ENCODE results near the gene RSPO4. TPM values are rescaled to one million over a fixed set of nuclear protein-coding genes. Genes with fewer than 3 reads are reported as not detected.

The RSPO4 gene
- total and polyA plus RNA-seq, 9 of the 15 experiments (the other 6 are each of a cell fraction or from before 2014, with no cell fraction given) = 0.04 to 0.34 TPM; not detected in 7

DNA sequence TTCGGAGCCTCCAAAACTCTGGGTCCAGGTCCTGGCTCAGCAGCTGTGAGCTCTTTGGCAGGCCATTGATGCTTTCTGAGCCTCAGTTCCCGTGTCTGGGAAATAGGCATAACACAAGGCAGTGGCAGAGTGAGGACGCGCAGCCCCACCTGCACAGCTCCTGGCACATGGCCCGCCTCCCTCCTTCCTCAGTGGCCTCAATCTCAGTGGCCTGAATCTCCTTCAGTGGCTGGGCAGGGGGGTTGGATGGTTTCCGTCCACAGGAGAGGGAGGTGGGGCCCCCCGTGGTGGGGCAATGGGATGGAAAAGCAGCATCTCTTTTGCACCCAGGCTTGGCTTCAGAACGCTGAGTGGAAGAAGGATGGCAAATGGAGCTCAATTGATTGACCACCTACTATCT, 5.1 kb downstream of the RSPO4 start (continued):
- TF ChIP-seq ZNF347 (CRISPR knock-in tag; IDR thresholded peaks at IDR 0.05; ENCODE audit: low read depth) (no peak), RFX1 (IDR thresholded peaks at IDR 0.05) (no peak), BRCA1 (IDR thresholded peaks at IDR 0.05) (no peak), BRCA1 (CRISPR knock-in tag; IDR thresholded peaks at IDR 0.05) (no peak), NR2C1 (IDR thresholded peaks at IDR 0.05) (no peak), NR2C1 (tag; IDR thresholded peaks at IDR 0.05) (no peak), TAL1 (IDR thresholded peaks at IDR 0.05) (no peak), SAFB (IDR thresholded peaks at IDR 0.05; ENCODE audit: borderline replicate concordance, low read depth, low read length) (no peak), SMARCB1 (IDR thresholded peaks at IDR 0.05; ENCODE audit: insufficient read length, low read depth) (no peak), TFAM (CRISPR knock-in tag; conservative IDR thresholded peaks at IDR 0.05) (no peak), ARID2 (IDR thresholded peaks at IDR 0.05) (no peak)
- TF ChIP-seq, protein P1, sequence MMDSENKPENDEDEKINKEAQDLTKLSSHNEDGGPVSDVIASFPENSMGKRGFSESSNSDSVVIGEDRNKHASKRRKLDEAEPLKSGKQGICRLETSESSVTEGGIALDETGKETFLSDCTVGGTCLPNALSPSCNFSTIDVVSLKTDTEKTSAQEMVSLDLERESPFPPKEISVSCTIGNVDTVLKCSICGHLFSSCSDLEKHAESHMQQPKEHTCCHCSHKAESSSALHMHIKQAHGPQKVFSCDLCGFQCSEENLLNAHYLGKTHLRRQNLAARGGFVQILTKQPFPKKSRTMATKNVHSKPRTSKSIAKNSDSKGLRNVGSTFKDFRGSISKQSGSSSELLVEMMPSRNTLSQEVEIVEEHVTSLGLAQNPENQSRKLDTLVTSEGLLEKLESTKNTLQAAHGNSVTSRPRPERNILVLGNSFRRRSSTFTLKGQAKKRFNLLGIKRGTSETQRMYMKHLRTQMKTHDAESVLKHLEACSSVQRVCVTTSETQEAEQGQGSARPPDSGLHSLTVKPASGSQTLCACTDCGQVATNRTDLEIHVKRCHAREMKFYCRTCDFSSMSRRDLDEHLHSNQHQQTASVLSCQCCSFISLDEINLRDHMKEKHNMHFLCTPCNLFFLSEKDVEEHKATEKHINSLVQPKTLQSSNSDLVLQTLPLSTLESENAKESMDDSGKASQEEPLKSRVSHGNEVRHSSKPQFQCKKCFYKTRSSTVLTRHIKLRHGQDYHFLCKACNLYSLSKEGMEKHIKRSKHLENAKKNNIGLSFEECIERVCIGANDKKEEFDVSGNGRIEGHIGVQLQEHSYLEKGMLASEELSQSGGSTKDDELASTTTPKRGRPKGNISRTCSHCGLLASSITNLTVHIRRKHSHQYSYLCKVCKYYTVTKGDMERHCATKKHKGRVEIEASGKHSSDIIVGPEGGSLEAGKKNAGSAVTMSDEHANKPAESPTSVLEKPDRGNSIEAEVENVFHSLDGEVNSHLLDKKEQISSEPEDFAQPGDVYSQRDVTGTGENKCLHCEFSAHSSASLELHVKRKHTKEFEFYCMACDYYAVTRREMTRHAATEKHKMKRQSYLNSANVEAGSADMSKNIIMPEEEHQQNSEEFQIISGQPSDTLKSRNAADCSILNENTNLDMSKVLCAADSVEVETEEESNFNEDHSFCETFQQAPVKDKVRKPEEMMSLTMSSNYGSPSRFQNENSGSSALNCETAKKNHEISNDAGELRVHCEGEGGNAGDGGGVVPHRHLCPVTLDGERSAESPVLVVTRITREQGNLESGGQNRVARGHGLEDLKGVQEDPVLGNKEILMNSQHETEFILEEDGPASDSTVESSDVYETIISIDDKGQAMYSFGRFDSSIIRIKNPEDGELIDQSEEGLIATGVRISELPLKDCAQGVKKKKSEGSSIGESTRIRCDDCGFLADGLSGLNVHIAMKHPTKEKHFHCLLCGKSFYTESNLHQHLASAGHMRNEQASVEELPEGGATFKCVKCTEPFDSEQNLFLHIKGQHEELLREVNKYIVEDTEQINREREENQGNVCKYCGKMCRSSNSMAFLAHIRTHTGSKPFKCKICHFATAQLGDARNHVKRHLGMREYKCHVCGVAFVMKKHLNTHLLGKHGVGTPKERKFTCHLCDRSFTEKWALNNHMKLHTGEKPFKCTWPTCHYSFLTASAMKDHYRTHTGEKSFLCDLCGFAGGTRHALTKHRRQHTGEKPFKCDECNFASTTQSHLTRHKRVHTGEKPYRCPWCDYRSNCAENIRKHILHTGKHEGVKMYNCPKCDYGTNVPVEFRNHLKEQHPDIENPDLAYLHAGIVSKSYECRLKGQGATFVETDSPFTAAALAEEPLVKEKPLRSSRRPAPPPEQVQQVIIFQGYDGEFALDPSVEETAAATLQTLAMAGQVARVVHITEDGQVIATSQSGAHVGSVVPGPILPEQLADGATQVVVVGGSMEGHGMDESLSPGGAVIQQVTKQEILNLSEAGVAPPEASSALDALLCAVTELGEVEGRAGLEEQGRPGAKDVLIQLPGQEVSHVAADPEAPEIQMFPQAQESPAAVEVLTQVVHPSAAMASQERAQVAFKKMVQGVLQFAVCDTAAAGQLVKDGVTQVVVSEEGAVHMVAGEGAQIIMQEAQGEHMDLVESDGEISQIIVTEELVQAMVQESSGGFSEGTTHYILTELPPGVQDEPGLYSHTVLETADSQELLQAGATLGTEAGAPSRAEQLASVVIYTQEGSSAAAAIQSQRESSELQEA (IDR thresholded peaks at IDR 0.05; ENCODE audit: low read depth) = no peak
